K562 treated with DMSO at 1 percent for 24 hours (cell line): Measurements from ENCODE around the gene CCDC152. TPM values are rescaled to one million over a fixed set of nuclear protein-coding genes. Genes with fewer than 3 reads are reported as not detected.

Experiments used
- total RNA-seq: library from RNA; unstranded; fragments of 300-600 nt; gene quantifications from 2 replicates; pipeline ENCODE4 v1.2.3, GENCODE V29; 2022; ENCODE audit warnings: low read depth; ENCODE audit not compliant: insufficient read depth

The CCDC152 gene, protein sequence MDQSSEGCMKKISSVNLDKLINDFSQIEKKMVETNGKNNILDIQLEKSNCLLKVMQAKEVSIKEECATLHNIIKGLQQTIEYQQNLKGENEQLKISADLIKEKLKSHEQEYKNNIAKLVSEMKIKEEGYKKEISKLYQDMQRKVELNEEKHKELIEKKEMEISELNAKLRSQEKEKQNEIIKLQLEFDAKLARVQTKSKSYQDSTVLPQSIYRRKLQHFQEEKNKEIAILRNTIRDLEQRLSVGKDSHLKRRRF
- total RNA-seq: 5.4 and 6.4 TPM in 2 replicates

DNA sequence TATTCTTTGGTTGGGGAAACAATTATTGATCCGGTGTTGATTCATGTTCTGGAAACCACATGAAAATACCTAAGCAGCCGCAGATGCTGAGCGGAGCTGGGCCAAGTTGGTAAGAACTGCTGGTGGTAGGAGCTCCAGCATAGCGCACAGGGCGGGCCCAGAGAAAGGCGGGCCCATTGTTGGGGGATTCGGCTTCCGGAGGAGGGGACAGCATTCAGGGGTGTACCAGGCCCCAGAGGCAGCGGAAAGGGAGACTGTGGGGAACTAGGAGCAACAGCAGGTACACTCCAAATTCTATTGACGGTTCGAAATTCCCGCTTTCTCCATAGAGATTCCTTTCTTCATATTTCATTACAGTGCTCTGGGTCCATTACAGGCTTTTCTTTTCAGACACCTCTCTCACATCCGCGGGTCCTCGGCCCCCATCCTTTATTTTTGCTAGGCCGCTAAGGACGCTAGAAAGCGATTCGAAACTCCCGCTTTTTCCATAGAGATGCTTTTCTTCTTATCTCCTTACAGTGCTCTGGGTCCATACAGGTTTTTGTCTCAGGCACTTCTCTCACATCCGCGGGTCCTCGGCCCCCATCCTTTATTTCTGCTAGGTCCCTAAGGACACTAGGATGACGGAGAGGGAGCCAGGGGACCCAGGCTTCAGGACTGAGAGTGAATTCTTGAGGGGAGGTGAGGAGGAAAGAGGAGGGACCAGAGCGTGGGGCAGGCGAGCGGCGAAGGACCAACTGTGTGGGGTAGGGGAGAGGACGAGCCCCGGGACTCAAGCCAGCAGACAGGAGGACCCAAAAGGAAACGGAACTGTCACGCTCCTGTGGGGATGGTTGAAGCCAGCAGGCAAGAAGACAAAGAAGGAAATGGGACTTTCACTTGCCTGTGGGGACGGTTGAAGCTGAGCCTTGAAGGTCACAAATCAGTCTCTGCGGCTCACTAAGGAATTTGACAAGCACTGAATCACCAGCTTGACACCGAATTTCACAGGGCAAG, at the start of gene CCDC152:
CCDC152 (plus strand) TSS at position 213 of the 996 bp plus-strand sequence. CDS start 2,304 bp downstream, outside the sequence.

DNA sequence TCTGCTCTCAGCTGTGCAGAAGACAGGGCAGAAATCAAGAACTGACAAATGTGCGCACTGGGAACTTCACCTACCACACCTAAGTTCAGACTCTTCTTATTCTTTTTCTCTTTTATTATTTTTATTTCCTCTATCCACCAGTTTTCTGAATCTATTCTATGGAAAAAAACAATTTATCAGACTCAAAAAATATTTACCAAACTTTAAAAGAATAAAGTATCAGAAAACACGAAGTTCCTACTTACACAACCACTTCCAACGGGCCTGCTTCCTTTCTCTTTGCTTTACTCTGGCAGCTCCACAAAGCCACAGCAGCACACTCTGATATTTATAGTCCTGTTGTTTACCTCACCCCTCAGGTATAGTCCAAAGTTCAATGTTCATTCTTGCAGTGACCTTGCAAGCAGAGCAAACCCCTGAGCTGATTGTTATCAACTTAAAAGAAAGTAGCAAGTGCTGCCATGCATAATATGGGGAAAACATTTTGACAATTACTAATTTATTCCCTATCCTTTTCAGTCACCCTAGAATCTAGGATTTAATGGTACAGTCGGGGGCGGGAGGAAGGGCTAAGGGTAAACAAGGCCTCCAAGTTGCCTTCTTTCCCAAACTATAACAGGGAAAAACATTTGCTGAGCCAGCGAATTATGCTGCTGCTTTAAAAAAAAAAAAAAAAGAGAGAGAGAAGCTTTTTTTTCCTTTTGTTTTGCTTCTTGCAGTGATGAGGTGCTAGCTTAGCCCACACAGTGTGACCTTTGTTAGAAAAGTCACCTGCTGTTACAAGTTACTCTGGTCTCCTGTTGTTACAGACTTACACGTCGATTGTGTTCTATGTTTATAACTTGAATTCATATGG, 55.2 kb downstream of the CCDC152 start, which contains the start of gene SELENOP:
SELENOP (minus strand) TSS at position 302 of the 856 bp plus-strand sequence. CDS start 3,539 bp downstream, outside the sequence.

Other genes starting within 250 kb of the CCDC152 start
- gene SELENOP, start 55.1 kb downstream of the CCDC152 start, total RNA-seq: 13.5 and 16.1 TPM in 2 replicates